ENCODE data around the gene ASCL3. TPM values are rescaled to one million over a fixed set of nuclear protein-coding genes. Genes with fewer than 3 reads are reported as not detected.

ASCL3 gene
- total RNA-seq, 1 donor: not detected

DNA sequence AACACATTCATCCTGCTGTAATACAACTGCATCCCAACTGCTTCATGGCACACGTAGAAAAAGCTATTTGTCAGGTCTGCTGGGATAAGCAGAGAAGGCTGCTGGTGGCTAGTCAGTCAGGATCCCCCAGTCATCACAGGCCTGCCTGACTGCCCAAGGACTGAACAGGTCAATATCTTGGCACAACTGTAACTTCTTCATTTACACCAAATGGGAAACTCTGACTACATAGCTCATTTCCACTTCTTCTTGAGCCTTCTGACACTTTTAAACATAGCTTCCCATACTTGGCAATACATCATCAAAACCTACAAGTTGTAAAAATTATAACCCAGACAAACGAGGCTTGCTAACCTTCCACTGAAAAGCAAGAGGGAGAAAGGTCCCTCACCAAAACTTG lies 18.6 kb upstream of the ASCL3 start:
- no peak overlapping the region for H3K27ac ChIP-seq (ENCODE audit: low read depth, low read length)
- no peak overlapping the region for H3K4me2 ChIP-seq (ENCODE audit: insufficient read depth, low read length)
- H3K79me2 ChIP-seq (ENCODE audit: insufficient read depth, low read length): peaks cover 73% of the 10 kb centered on the region
- peaks cover 28% of the 10 kb centered on the region for H3K4me1 ChIP-seq (ENCODE audit: insufficient read depth, low read length)
- no peak for TF ChIP-seq CTCF (IDR thresholded peaks at IDR 0.05; ENCODE audit: extremely low read depth, low read depth, low read length)
- DNase-seq (ENCODE audit: insufficient read length, low spot score, missing footprints): no peak
- peaks cover 6% of the 10 kb centered on the region for H4K20me1 ChIP-seq (ENCODE audit: insufficient read depth, low read length)
- H3K36me3 ChIP-seq (ENCODE audit: insufficient read depth, low read length): no peaks in the 10 kb centered on the region
- no peaks in the 10 kb centered on the region for H3K9me3 ChIP-seq (ENCODE audit: low read depth, low read length)
- H3K27me3 ChIP-seq (ENCODE audit: insufficient read depth, low read length): no peaks in the 10 kb centered on the region
- H3K4me3 ChIP-seq (ENCODE audit: insufficient read depth, low read length): no peak overlapping the region
- H2AFZ ChIP-seq (ENCODE audit: low read length): no peak overlapping the region

DNA sequence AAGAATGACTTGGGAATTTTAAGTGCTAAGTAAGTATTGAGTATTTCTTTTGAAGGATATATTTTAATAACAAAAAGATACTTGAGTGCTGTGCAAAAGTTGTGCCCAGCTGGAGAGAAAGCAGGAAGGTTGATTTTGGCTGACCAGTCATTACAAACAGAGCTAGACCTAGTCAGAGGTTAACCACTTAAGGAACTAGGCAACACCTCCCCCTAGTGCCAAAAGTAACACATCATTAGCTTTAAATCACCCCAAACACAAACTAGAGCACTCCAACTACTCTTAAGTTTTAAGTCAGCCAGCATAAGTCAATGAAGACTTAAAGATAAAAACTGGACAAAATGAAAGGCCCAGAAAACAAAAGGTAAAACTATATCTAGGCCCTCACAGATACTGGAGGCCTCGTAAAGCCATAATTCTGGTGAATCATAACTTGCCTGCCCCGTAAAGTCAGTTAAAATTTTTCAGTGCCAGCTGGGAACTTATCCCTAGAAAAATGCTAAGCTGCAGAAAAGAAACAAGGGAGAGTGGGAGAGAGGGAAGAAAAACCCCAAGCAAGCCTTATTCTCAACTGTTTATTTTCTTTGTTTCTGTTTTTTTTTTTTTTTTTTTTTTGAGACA lies 16.8 kb upstream of the ASCL3 start:
- H3K4me2 ChIP-seq (ENCODE audit: insufficient read depth, low read length): peak overlapping the region; percentile 49
- H3K36me3 ChIP-seq (ENCODE audit: insufficient read depth, low read length): peaks cover 11% of the 10 kb centered on the region
- H3K79me2 ChIP-seq (ENCODE audit: insufficient read depth, low read length): peaks cover 79% of the 10 kb centered on the region
- no peaks in the 10 kb centered on the region for H3K9me3 ChIP-seq (ENCODE audit: low read depth, low read length)
- H3K4me1 ChIP-seq (ENCODE audit: insufficient read depth, low read length): peaks cover 23% of the 10 kb centered on the region
- peaks cover 6% of the 10 kb centered on the region for H4K20me1 ChIP-seq (ENCODE audit: insufficient read depth, low read length)
- peak; percentile 67 for TF ChIP-seq CTCF (IDR thresholded peaks at IDR 0.05; ENCODE audit: extremely low read depth, low read depth, low read length)
- peak overlapping the region; percentile 29 for H3K27ac ChIP-seq (ENCODE audit: low read depth, low read length)
- no peak overlapping the region for H2AFZ ChIP-seq (ENCODE audit: low read length)
- peak; percentile 91 for DNase-seq (ENCODE audit: insufficient read length, low spot score, missing footprints)
- H3K27me3 ChIP-seq (ENCODE audit: insufficient read depth, low read length): no peaks in the 10 kb centered on the region
- peak overlapping the region; percentile 4 for H3K4me3 ChIP-seq (ENCODE audit: insufficient read depth, low read length)

GRCh38 chr11:8956860-8957259 lies 14.0 kb upstream of the ASCL3 start:
- Histone ChIP-seq H2AFZ (ENCODE audit: low read length) (no peak overlapping the region), H3K4me2 (ENCODE audit: insufficient read depth, low read length) (no peak overlapping the region), H4K20me1 (ENCODE audit: insufficient read depth, low read length) (no peaks in the 10 kb centered on the region), H3K4me1 (ENCODE audit: insufficient read depth, low read length) (peaks cover 13% of the 10 kb centered on the region), H3K9me3 (ENCODE audit: low read depth, low read length) (no peaks in the 10 kb centered on the region), H3K27ac (ENCODE audit: low read depth, low read length) (no peak overlapping the region), H3K36me3 (ENCODE audit: insufficient read depth, low read length) (peaks cover 29% of the 10 kb centered on the region), H3K4me3 (ENCODE audit: insufficient read depth, low read length) (no peak overlapping the region), H3K27me3 (ENCODE audit: insufficient read depth, low read length) (no peaks in the 10 kb centered on the region), H3K79me2 (ENCODE audit: insufficient read depth, low read length) (peaks cover 52% of the 10 kb centered on the region)
- DNase-seq (ENCODE audit: insufficient read length, low spot score, missing footprints): no peak
- no peak for TF ChIP-seq CTCF (IDR thresholded peaks at IDR 0.05; ENCODE audit: extremely low read depth, low read depth, low read length)

DNA sequence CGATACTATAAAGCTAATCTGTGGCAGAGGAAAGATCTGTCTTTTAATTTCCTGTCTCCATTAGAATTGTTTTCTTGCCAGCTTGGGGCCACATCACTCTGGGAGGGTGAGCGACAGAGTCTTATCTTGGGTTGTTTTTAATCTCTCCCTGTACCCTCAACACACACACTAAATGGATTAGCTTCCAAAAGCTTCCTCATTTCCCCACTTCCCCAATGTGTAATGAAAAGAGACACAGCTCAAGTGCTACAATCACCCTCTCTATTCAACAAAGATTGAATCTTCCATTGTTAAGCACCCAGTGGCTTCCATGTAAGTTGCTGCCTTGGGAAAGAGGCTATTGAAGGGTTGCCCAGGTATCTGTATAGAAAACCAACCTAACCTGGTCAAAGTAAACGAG lies 6.1 kb upstream of the ASCL3 start:
- no peaks in the 10 kb centered on the region for H3K79me2 ChIP-seq (ENCODE audit: insufficient read depth, low read length)
- DNase-seq (ENCODE audit: insufficient read length, low spot score, missing footprints): no peak

More for the DNA sequence above, 6.1 kb upstream of the ASCL3 start:
- Histone ChIP-seq H3K36me3 (ENCODE audit: insufficient read depth, low read length) (peaks cover 30% of the 10 kb centered on the region), H3K27me3 (ENCODE audit: insufficient read depth, low read length) (no peaks in the 10 kb centered on the region), H3K4me3 (ENCODE audit: insufficient read depth, low read length) (no peak overlapping the region), H2AFZ (ENCODE audit: low read length) (no peak overlapping the region), H3K4me2 (ENCODE audit: insufficient read depth, low read length) (no peak overlapping the region), H3K4me1 (ENCODE audit: insufficient read depth, low read length) (no peaks in the 10 kb centered on the region), H3K27ac (ENCODE audit: low read depth, low read length) (no peak overlapping the region), H3K9me3 (ENCODE audit: low read depth, low read length) (no peaks in the 10 kb centered on the region), H4K20me1 (ENCODE audit: insufficient read depth, low read length) (no peaks in the 10 kb centered on the region)
- no peak for TF ChIP-seq CTCF (IDR thresholded peaks at IDR 0.05; ENCODE audit: extremely low read depth, low read depth, low read length)
